Left cardiac atrium (tissue), 4 donors: ENCODE measurements around the gene FAM227A. TPM values are rescaled to one million over a fixed set of nuclear protein-coding genes. Genes with fewer than 3 reads are reported as not detected.
"Not testable (repeated sequence)": the region's sequence is repeated elsewhere in the genome, so short reads cannot be mapped to it uniquely, and the experiment has no call there.

Experiments
- ATAC-seq, 2 donors: fragments of 200-7000 bp; cut with Tn5 transposase; one replicate each; pipeline ENCODE4 v1.9.1; 2020; ENCODE audit warnings: mild to moderate bottlenecking in 2 of 2, moderate library complexity in 2 of 2
- DNase-seq: peaks from one replicate; pipeline ENCODE4 v3.0.0-alpha.2; 2020
- intact Hi-C, 2 donors: fragments of 100-400 bp; cut with DNase I; formaldehyde crosslinking; loops; one replicate each; pipeline versions ENCODE4 v1.14.1 to v1.15.1; 2022 to 2023
- total RNA-seq, 2 donors: library from RNA; stranded (reverse); fragmentation: NEBNext Ultra II Directional; extraction: Animal tissue kit (Norgen Biotek cat#: 25700); gene quantifications; one replicate each; pipeline ENCODE4 v1.2.1, GENCODE V29; 2021
- donor health status: DM: no; HTN: yes; CAD: no.
- donor health status: DM: no; HTN: yes; CAD: no; lungs with severe emphysema.
- donor health status: DM: yes; HTN: yes; CAD: no.
- donor health status: Dilated cardiomyopathy.

Gene FAM227A
- total RNA-seq, 2 donors from 2014 or later, result 0.44 to 0.68 TPM

- no peak for DNase-seq
- peak in 1 of 2 donors; percentile 92 for ATAC-seq
- intact Hi-C loops, result no loop called here
Measured at GRCh38 chr22:38614332-38615063, 41.7 kb downstream of the FAM227A start.

- intact Hi-C loops, result no loop called here
- DNase-seq (no peak), ATAC-seq (no peak)
Measured at GRCh38 chr22:38613588-38613987, 42.6 kb downstream of the FAM227A start.

DNA sequence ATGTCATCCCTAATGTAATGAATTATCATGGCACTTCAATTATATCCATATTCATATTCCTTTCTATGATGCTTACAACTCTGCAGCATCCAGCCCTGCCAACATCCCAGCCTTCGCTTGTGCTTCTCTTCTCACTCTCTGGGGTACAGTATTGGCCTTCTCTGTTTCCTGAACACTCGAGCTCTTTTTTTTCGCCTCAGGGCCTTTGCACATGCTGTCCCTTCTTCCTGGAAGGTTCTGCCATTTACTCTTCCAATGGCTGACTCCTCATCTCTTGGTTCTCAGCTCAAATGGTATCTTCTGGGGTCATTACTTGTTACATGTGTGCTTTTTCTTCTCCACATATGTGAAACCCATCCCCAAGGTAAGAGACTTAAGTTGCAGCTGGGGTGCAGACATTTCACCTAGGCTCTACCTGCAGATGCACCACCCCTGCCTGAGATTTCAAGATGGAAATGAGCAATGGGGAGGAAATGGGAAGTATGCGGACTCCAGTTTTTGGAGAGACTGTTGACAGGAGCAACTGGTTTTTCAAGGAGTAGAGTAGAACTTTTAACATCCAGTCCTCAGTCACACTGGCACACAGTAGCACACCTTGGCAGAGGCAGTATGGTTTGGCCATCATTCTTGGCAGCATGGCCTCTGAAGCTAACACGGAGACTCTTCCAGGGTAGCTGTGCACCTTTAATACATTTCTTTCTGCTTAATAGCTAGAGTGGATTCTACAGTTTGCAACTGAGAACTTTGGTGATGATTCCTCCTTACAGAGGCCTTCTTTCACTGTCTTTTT, 43.8 kb downstream of the FAM227A start:
- intact Hi-C loops, result no loop called here
- DNase-seq (no peak), ATAC-seq (no peak)

DNA sequence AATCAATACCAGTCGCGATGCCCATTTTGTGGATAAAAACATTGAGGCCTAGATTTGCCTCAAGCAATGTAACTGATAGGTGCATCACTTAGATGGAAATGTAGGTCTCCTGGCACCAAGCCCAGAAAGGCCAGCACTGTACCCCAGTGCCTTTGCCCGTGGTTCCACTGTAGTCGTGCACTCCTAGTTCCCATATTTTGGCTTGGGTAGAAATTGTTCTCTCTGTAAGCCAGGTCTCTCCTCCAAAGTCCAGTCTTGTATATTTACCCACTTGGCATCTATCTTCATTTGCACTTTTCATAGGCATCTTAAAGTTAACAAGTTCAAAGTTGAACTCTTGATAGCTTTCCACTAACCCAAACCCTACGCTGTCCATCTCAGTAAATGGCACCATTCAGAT, 44.6 kb downstream of the FAM227A start:
- intact Hi-C loops, result no loop called here
- no peak for DNase-seq
- ATAC-seq, result no peak

DNA sequence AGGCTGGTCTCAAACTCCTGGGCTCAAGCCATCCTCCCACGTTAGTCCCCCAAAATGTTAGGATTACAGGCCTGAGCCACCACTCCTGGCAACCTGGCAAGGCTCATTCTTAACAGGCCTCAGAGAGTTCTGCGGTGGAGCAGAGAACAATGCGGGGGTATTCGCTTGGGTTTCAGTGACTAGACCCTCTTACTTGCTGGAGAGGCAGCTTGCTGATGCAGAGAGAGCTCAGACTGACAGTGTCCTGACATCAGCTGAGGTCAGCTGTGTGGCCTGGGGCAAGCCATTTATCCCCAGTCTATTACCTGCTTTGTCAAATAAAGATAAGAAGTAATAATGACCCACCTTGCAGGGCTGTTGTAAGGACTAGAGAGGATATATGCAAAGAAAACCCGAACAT, 46.0 kb downstream of the FAM227A start:
- intact Hi-C loops, result no loop called here

GRCh38 chr22:38608992-38609750, 47.0 kb downstream of the FAM227A start:
- intact Hi-C loops, result no loop called here
- ATAC-seq, result no peak
- no peak for DNase-seq

More for the DNA sequence above, 46.0 kb downstream of the FAM227A start:
- ATAC-seq, result no peak
- no peak for DNase-seq

DNA sequence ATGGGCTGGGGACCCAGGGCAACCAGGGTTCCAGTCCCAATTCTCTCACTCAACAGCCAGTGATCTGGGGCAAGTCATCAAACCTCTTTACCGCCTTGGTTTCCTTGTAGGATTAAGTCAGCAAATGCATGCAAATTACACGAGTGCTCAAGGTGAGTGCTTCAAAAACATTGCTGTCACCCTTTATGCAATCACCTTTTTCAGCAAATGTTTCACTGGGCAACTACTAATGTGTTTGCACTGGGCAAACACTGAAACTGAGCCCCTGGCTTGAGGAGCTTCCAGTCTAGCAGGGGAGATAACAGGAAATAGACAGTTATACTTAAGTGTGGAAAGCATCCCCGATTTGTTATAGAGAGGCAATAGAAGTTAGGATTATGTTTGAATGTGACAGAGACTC, 48.5 kb downstream of the FAM227A start:
- DNase-seq (no peak), ATAC-seq (no peak)
- intact Hi-C loops, result no loop called here

DNA sequence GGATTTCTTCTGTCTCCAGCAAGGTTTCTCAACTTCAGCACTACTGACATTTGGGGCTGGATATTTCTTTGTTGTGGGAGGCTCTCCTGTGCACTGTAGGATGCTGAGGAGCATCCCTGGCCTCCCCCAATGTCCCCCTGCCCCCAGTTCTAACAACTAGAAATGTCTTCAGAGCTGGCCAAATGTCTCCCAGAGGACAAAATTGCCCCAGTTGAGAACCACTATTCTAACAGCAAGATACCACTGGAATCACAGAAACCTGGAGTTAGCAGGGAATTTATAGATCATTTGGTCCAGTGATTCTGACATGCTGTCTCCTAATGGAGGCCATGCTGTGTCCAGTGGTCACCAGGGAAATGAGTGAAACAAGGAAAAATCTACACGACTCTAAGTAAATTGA, 54.0 kb downstream of the FAM227A start:
- DNase-seq (no peak), ATAC-seq (no peak)
- intact Hi-C loops, result no loop called here

GRCh38 chr22:38601221-38601764, 54.9 kb downstream of the FAM227A start:
- intact Hi-C loops, result no loop called here
- no peak for ATAC-seq

GRCh38 chr22:38599466-38599865, 56.7 kb downstream of the FAM227A start:
- DNase-seq, result no peak
- ATAC-seq, result no peak
- intact Hi-C loops, result no loop called here

More at GRCh38 chr22:38601221-38601764, 54.9 kb downstream of the FAM227A start:
- DNase-seq, result no peak

- DNase-seq, intact Hi-C loops, ATAC-seq: not testable (repeated sequence)
Measured at GRCh38 chr22:38582923-38583322, 73.3 kb downstream of the FAM227A start.

DNA sequence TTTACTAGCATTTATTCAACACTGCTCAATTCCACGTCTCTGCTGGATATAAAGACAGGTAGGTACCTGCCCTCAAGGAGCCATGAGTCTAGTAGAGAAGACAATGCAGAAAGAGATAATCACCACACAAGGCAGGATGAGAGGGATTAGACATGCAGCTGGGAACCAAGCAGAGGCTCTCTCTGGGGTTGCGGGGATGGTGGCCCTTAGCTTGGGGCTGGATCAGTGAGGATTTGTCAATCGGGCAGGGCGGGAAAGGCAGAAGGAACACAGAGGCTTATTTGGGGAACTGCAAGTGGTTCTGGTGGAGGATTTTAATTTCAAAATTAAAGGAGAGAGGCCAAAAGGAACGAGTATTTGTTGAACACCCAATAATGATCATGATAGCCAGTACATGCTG, 77.7 kb downstream of the FAM227A start:
- ATAC-seq (no peak), DNase-seq (no peak)
- intact Hi-C loops, result loop anchor here in 1 of 2 donors (10.0 kb wide), 1 partner anchor 524 kb away; the partner anchor contains the start of gene PICK1

DNA sequence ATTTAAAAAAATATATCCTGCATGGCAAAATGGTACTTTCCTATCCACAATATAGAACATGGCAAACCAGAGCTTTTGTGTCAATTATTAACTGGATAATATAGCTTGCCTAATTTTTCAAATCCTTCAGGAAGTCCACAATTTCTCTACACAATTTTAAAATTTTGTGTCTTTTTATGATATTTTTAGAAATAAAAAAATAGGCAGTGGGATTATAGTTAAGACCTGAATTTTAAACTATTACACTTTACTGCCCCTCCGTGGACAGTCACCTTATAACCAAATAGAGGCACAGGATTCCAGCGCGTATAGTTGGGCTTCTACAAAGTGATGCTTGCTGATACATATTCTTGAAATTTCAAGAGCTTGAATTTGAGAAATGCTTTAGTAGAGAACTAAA, 84.1 kb downstream of the FAM227A start:
- intact Hi-C loops, result loop anchor here (5.0 to 10.0 kb wide), 3 partner anchors 505 to 520 kb away; partner anchors contain the start of gene PICK1 (in 1 of the 2)
- no peak for ATAC-seq
- DNase-seq, result no peak

DNA sequence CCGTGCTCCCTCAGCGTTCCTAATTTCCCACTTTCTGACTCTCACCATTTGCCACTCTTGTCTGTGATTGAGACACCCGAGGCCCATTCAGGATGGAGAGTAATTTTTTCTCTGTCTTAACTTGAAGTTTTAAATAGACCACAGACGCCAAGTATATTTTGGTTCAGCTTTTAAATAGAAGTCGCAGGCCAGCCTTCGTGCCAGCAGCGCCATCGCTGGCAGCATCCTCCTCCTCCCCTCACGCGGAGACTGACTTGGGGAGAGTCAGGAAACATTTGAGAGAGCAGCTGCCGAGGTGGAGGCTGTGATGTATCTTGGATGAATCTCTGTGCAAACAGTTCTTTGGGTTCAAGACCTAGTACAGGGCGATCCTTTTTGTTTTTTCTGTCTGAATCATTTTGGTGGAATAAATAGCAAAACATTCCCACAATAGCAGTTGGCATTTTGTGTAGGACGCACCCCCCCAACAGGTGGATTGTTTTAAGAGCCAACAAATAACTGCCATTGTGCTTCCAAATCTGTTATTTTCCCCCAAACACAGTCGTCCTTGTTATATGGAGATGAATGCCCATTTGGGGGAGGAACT, 85.3 kb downstream of the FAM227A start:
- ATAC-seq, result peak; percentile 36 to 41
- intact Hi-C loops, result loop anchor here (5.0 to 10.0 kb wide), 3 partner anchors 504 to 519 kb away; partner anchors contain the start of gene PICK1 (in 1 of the 2)
- DNase-seq, result peak; percentile 36

DNA sequence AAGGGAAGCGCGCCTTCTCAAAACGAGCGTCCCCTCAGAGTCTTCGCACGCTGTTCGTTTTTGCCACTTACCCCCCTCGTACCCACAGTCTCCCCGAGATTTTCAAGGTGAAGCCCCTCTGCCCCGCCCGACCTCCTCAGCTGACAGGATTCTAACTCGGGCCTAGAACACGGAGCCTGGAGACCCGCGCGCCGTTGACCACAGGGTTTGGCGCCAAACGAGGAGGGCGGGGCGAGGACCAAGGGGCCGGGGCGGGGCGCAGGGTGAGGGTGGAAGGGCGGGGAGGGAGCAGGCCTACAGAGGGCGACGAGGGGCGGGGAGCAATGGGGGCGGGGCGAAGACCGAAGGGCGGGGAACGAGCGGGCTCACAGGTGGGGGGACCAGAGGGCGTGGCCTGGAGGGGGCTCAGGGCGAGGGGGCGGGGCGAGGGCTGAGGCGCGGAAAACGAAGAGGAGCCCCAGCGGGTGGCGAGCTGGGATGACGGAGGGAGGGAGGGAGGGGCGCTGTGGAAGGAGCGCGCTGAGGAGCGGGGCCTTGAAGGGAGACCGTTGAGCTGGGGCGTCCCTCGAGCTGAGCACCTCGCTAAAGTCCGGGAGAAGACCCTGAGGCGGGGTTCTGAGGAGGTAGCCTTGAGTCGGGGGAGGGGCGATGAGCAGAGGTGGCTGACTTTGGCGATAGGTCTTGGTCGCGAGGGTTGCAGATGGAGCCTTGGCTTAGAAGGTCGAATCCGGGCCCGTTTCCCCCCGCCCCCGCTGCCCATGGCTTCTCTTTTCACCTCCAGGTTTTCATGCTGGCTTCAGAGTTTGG, 86.0 kb downstream of the FAM227A start, which contains the start of gene DMC1:
Gene DMC1 (minus strand): TSS at position 212 of the 807 bp plus-strand sequence. CDS start 1,927 bp downstream, outside the sequence.
- peak; percentile 98 to 99 for ATAC-seq
- intact Hi-C loops, result loop anchor here (5.0 to 10.0 kb wide), 5 partner anchors 63 to 518 kb away; partner anchors contain the start of genes DDX17 (in 2 of the 2) and PICK1 (in 1 of the 2)
- DNase-seq, result peak; percentile 95

- intact Hi-C loops, result loop anchor here (5.0 to 10.0 kb wide), 2 partner anchors 62 to 65 kb away; partner anchors contain the start of gene DDX17 (in 2 of the 2)
- no peak for DNase-seq
- peak in 1 of 2 donors; percentile 17 for ATAC-seq
Measured at GRCh38 chr22:38569181-38569971, 86.8 kb downstream of the FAM227A start.
